HFF-Myc (cell line): ENCODE data around the gene RET.

Source experiments
- DNase-seq: peaks from one replicate; pipeline ENCODE4 v3.0.0-alpha.2; 2011; ENCODE audit warnings: low read depth; ENCODE audit errors: extremely low read depth
- H3K4me3 ChIP-seq: replicated peaks from 2 replicates; pipeline ENCODE4 v1.5.1; 2011; ENCODE audit warnings: low read depth, mild to moderate bottlenecking, control low read depth, low read length
- CTCF ChIP-seq: IDR thresholded peaks from 2 replicates; pipeline ENCODE4 v1.5.1; 2012; ENCODE audit warnings: mild to moderate bottlenecking, low read depth, low read length, control low read depth; ENCODE audit errors: missing control alignments

The RET gene

GRCh38 chr10:43073191-43073590 lies 3.7 kb upstream of the RET start:
- no peak for DNase-seq
- TF ChIP-seq CTCF = no peak
- no peak overlapping the region for H3K4me3 ChIP-seq

- H3K4me3 ChIP-seq = no peak overlapping the region
- DNase-seq = no peak
These were observed 3.1 kb upstream of the RET start for GRCh38 chr10:43073721-43074120.

GRCh38 chr10:43074409-43074808 lies 2.5 kb upstream of the RET start:
- H3K4me3 ChIP-seq = no peak overlapping the region

More at GRCh38 chr10:43073721-43074120, 3.1 kb upstream of the RET start:
- no peak for TF ChIP-seq CTCF

GRCh38 chr10:43074827-43075611 lies 1.9 kb upstream of the RET start:
- TF ChIP-seq CTCF = no peak
- DNase-seq = no peak
- H3K4me3 ChIP-seq = no peak overlapping the region

More at GRCh38 chr10:43074409-43074808, 2.5 kb upstream of the RET start:
- no peak for DNase-seq
- TF ChIP-seq CTCF = no peak

GRCh38 chr10:43075612-43076003 lies 1.3 kb upstream of the RET start:
- peak; percentile 16 for TF ChIP-seq CTCF
- H3K4me3 ChIP-seq = no peak overlapping the region
- no peak for DNase-seq

- no peak for DNase-seq
- no peak for TF ChIP-seq CTCF
- peak overlapping the region; percentile 20 for H3K4me3 ChIP-seq
These were observed 476 bp upstream of the RET start for GRCh38 chr10:43076311-43076875.
